GM18907 (cell line): ENCODE measurements around the gene TEDC2.
"Not testable (repeated sequence)": the region's sequence is repeated elsewhere in the genome, so short reads cannot be mapped to it uniquely, and the experiment has no call there.

Experiments used
- ATAC-seq: cut with Tn5 transposase; IDR thresholded peaks from one replicate; pipeline ENCODE4 v1.9.1; 2021; ENCODE audit warnings: mild to moderate bottlenecking, moderate library complexity; ENCODE audit not compliant: unreplicated experiment

The TEDC2 gene

GRCh38 chr16:2437032-2437790 lies 22.7 kb upstream of the TEDC2 start:
- no peak for ATAC-seq

- ATAC-seq: no peak
Observed at GRCh38 chr16:2438121-2438520, 21.8 kb upstream of the TEDC2 start.

GRCh38 chr16:2439598-2439997 lies 20.3 kb upstream of the TEDC2 start:
- ATAC-seq: no peak

GRCh38 chr16:2441143-2441804 lies 18.6 kb upstream of the TEDC2 start:
- ATAC-seq: not testable (repeated sequence)

GRCh38 chr16:2443555-2443954 lies 16.4 kb upstream of the TEDC2 start:
- ATAC-seq: no peak

GRCh38 chr16:2447920-2448583 lies 11.9 kb upstream of the TEDC2 start:
- ATAC-seq: no peak

GRCh38 chr16:2449118-2449517 lies 10.8 kb upstream of the TEDC2 start:
- ATAC-seq: no peak

- no peak for ATAC-seq
Observed at GRCh38 chr16:2450535-2450934, 9.4 kb upstream of the TEDC2 start.

GRCh38 chr16:2450975-2451381 lies 8.9 kb upstream of the TEDC2 start:
- no peak for ATAC-seq

GRCh38 chr16:2451851-2452320 lies 8.0 kb upstream of the TEDC2 start:
- no peak for ATAC-seq

- ATAC-seq: no peak
Observed at GRCh38 chr16:2452650-2453049, 7.3 kb upstream of the TEDC2 start.

GRCh38 chr16:2455081-2455845 lies 4.6 kb upstream of the TEDC2 start:
- ATAC-seq: no peak

GRCh38 chr16:2456551-2457153 lies 3.3 kb upstream of the TEDC2 start:
- no peak for ATAC-seq

GRCh38 chr16:2457267-2457666 lies 2.6 kb upstream of the TEDC2 start:
- ATAC-seq: no peak

GRCh38 chr16:2457946-2458345 lies 2.0 kb upstream of the TEDC2 start:
- ATAC-seq: no peak

- ATAC-seq: no peak
Observed at GRCh38 chr16:2458887-2459646, 842 bp upstream of the TEDC2 start.

- peak; percentile 17 for ATAC-seq
Observed at GRCh38 chr16:2460391-2460713, 443 bp downstream of the TEDC2 start.

GRCh38 chr16:2460916-2461315 lies 1.0 kb downstream of the TEDC2 start:
- no peak for ATAC-seq

- no peak for ATAC-seq
Observed at GRCh38 chr16:2462031-2462866, 2.3 kb downstream of the TEDC2 start.
